ENCODE measurements around the gene RUSC1.

DNA sequence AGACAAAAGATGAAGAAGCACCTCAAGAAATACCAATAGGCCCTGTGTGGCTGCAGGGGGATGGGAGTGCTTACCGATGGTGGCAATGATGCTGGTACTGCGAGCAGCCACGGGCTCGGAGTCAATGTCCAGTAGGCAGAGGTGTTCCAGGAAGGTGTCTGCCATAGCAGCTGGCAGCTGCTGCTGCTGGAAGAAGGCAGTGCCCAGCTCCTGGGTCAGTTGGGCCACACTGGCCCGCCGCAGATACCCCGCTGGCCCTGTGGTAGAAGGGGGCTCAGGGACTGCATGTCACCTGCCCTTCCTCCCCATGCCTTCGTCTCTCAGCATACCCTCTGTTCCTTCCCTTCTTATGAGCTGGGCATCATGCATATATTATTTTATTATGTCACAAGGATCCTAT, 20.7 kb upstream of the RUSC1 start:
- TF ChIP-seq CBX8 (IDR thresholded peaks at IDR 0.05; ENCODE audit: borderline replicate concordance, low read depth, low read length): no peak
- TF ChIP-seq, protein P1, sequence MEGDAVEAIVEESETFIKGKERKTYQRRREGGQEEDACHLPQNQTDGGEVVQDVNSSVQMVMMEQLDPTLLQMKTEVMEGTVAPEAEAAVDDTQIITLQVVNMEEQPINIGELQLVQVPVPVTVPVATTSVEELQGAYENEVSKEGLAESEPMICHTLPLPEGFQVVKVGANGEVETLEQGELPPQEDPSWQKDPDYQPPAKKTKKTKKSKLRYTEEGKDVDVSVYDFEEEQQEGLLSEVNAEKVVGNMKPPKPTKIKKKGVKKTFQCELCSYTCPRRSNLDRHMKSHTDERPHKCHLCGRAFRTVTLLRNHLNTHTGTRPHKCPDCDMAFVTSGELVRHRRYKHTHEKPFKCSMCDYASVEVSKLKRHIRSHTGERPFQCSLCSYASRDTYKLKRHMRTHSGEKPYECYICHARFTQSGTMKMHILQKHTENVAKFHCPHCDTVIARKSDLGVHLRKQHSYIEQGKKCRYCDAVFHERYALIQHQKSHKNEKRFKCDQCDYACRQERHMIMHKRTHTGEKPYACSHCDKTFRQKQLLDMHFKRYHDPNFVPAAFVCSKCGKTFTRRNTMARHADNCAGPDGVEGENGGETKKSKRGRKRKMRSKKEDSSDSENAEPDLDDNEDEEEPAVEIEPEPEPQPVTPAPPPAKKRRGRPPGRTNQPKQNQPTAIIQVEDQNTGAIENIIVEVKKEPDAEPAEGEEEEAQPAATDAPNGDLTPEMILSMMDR (IDR thresholded peaks at IDR 0.05; ENCODE audit: control extremely low read depth in 1 of 3, insufficient read depth in 1 of 3, low read depth in 1 of 3, low read length in 3 of 3): no peak
